ENCODE measurements around the gene ATRIP. TPM values are rescaled to one million over a fixed set of nuclear protein-coding genes. Genes with fewer than 3 reads are reported as not detected.

Gene ATRIP
- total RNA-seq, 1 donor from 2014 or later: 8.3 TPM

GRCh38 chr3:48410205-48411040 lies 36.1 kb upstream of the ATRIP start:
- H3K36me3 ChIP-seq: no peaks in the 10 kb centered on the region
- H3K36me3 Mint-ChIP-seq: peaks cover 36% of the 10 kb centered on the region

GRCh38 chr3:48411041-48411588 lies 35.4 kb upstream of the ATRIP start:
- Mint-ChIP-seq H3K27me3 (ENCODE audit: insufficient read depth, low read depth) (peaks cover 7% of the 10 kb centered on the region), H3K4me1 (no peaks in the 10 kb centered on the region), H3K36me3 (peaks cover 32% of the 10 kb centered on the region), H3K4me3 (no peak overlapping the region), H3K27ac (no peak overlapping the region), H3K9me3 (no peaks in the 10 kb centered on the region)
- Histone ChIP-seq H3F3A (ENCODE audit: low read depth) (no peaks in the 10 kb centered on the region), H3K9ac (no peak overlapping the region), H2AFZ (replicated peaks) (no peak overlapping the region), H3K36me3 (no peaks in the 10 kb centered on the region), H3K4me1 (no peaks in the 10 kb centered on the region), H4K20me1 (ENCODE audit: low read depth) (peaks cover 2% of the 10 kb centered on the region), H3K9me3 (ENCODE audit: low read depth) (no peaks in the 10 kb centered on the region), H3K27me3 (no peaks in the 10 kb centered on the region), H3K79me2 (ENCODE audit: low read depth) (no peaks in the 10 kb centered on the region), H3K4me2 (no peak overlapping the region), H3K4me3 (no peak overlapping the region), H3K27ac (no peak overlapping the region)
- TF ChIP-seq EZH2phosphoT487 (IDR thresholded peaks at IDR 0.05) (no peak), CTCF (IDR thresholded peaks at IDR 0.05) (no peak), EZH2 (IDR thresholded peaks at IDR 0.05) (no peak)
- no peak for DNase-seq (ENCODE audit: low spot score)

More at GRCh38 chr3:48410205-48411040, 36.1 kb upstream of the ATRIP start:
- no peak overlapping the region for H3K4me3 ChIP-seq
- no peak overlapping the region for H2AFZ ChIP-seq (replicated peaks)
- H3K27me3 Mint-ChIP-seq (ENCODE audit: insufficient read depth, low read depth): peaks cover 7% of the 10 kb centered on the region
- no peak for TF ChIP-seq EZH2 (IDR thresholded peaks at IDR 0.05)
- no peak for TF ChIP-seq EZH2phosphoT487 (IDR thresholded peaks at IDR 0.05)
- no peak for TF ChIP-seq CTCF (IDR thresholded peaks at IDR 0.05)
- no peaks in the 10 kb centered on the region for H3K27me3 ChIP-seq
- no peak overlapping the region for H3K9ac ChIP-seq
- H4K20me1 ChIP-seq (ENCODE audit: low read depth): no peaks in the 10 kb centered on the region
- H3K9me3 ChIP-seq (ENCODE audit: low read depth): no peaks in the 10 kb centered on the region
- no peak overlapping the region for H3K4me3 Mint-ChIP-seq
- H3K79me2 ChIP-seq (ENCODE audit: low read depth): no peaks in the 10 kb centered on the region
- H3K27ac Mint-ChIP-seq: no peak overlapping the region
- no peaks in the 10 kb centered on the region for H3K4me1 ChIP-seq
- DNase-seq (ENCODE audit: low spot score): no peak
- H3K9me3 Mint-ChIP-seq: no peaks in the 10 kb centered on the region
- H3K27ac ChIP-seq: no peak overlapping the region
- H3K4me2 ChIP-seq: no peak overlapping the region
- no peaks in the 10 kb centered on the region for H3K4me1 Mint-ChIP-seq
- no peaks in the 10 kb centered on the region for H3F3A ChIP-seq (ENCODE audit: low read depth)

GRCh38 chr3:48411606-48412374 lies 34.7 kb upstream of the ATRIP start:
- no peaks in the 10 kb centered on the region for H3K4me1 Mint-ChIP-seq
- no peaks in the 10 kb centered on the region for H3K9me3 Mint-ChIP-seq
- Histone ChIP-seq H3K79me2 (ENCODE audit: low read depth) (no peaks in the 10 kb centered on the region), H2AFZ (replicated peaks) (no peak overlapping the region), H4K20me1 (ENCODE audit: low read depth) (peaks cover 4% of the 10 kb centered on the region), H3F3A (ENCODE audit: low read depth) (no peaks in the 10 kb centered on the region), H3K4me2 (no peak overlapping the region), H3K36me3 (no peaks in the 10 kb centered on the region), H3K4me1 (no peaks in the 10 kb centered on the region), H3K27me3 (no peaks in the 10 kb centered on the region), H3K4me3 (no peak overlapping the region), H3K9me3 (ENCODE audit: low read depth) (no peaks in the 10 kb centered on the region), H3K9ac (no peak overlapping the region), H3K27ac (no peak overlapping the region)
- H3K27me3 Mint-ChIP-seq (ENCODE audit: insufficient read depth, low read depth): peaks cover 7% of the 10 kb centered on the region
- H3K4me3 Mint-ChIP-seq: peak overlapping the region; percentile 43
- no peak for TF ChIP-seq EZH2 (IDR thresholded peaks at IDR 0.05)
- TF ChIP-seq EZH2phosphoT487 (IDR thresholded peaks at IDR 0.05): no peak
- no peak for TF ChIP-seq CTCF (IDR thresholded peaks at IDR 0.05)
- H3K36me3 Mint-ChIP-seq: peaks cover 32% of the 10 kb centered on the region
- no peak overlapping the region for H3K27ac Mint-ChIP-seq
- DNase-seq (ENCODE audit: low spot score): no peak
